VCaP (cell line): Measurements from ENCODE around the gene AKAP9.
"Not testable (repeated sequence)": the region's sequence is repeated elsewhere in the genome, so short reads cannot be mapped to it uniquely, and the experiment has no call there.

Experiments
- H3K27ac ChIP-seq: fragments of 450-650 bp; 2 replicates; pipeline ENCODE4 v1.5.1; 2017
- CTCF ChIP-seq: fragments of 450-650 bp; conservative IDR thresholded peaks from 2 replicates; pipeline ENCODE4 v1.5.1; 2017; ENCODE audit warnings: mild to moderate bottlenecking, moderate library complexity

Gene AKAP9

GRCh38 chr7:91922857-91923256 lies 17.8 kb upstream of the AKAP9 start:
- no peak overlapping the region for H3K27ac ChIP-seq
- no peak for TF ChIP-seq CTCF

GRCh38 chr7:91927912-91928311 lies 12.8 kb upstream of the AKAP9 start:
- TF ChIP-seq CTCF: no peak
- no peak overlapping the region for H3K27ac ChIP-seq

- H3K27ac ChIP-seq: no peak overlapping the region
- TF ChIP-seq CTCF: no peak
Measured at GRCh38 chr7:91929463-91929862, 11.2 kb upstream of the AKAP9 start.

GRCh38 chr7:91940171-91940570 lies 491 bp upstream of the AKAP9 start:
- no peak for TF ChIP-seq CTCF

GRCh38 chr7:91941450-91941849 lies 788 bp downstream of the AKAP9 start:
- peak overlapping the region; percentile 96 for H3K27ac ChIP-seq
- no peak for TF ChIP-seq CTCF

More at GRCh38 chr7:91940171-91940570, 491 bp upstream of the AKAP9 start:
- peak overlapping the region; percentile 96 for H3K27ac ChIP-seq

GRCh38 chr7:91942312-91942711 lies 1.6 kb downstream of the AKAP9 start:
- no peak for TF ChIP-seq CTCF
- H3K27ac ChIP-seq: peak overlapping the region; percentile 96

GRCh38 chr7:91944970-91945369 lies 4.3 kb downstream of the AKAP9 start:
- not testable (repeated sequence) for H3K27ac ChIP-seq

GRCh38 chr7:91945476-91945875 lies 4.8 kb downstream of the AKAP9 start:
- peak; percentile 37; the same call in 1 of the 2 replicates for TF ChIP-seq CTCF
- no peak overlapping the region for H3K27ac ChIP-seq
